Bronchial epithelial cell (primary cell): ENCODE data around the gene PKDCC. TPM values are rescaled to one million over a fixed set of nuclear protein-coding genes. Genes with fewer than 3 reads are reported as not detected.

Experiments used
- DNase-seq: peaks from one replicate; pipeline ENCODE4 v3.0.0-alpha.2; 2010; ENCODE audit warnings: low read depth
- FAIRE-seq: peaks from 2 replicates; lab custom pipeline; 2011; peaks lifted over from hg19 to GRCh38; lab: Jason Lieb, UNC
- H3K27me3 ChIP-seq: 2 replicates; pipeline ENCODE4 v1.5.1; 2011; ENCODE audit warnings: low read length; ENCODE audit not compliant: control insufficient read depth, insufficient read depth
- H3K36me3 ChIP-seq: 2 replicates; pipeline ENCODE4 v1.5.1; 2011; ENCODE audit warnings: low read length; ENCODE audit not compliant: control insufficient read depth, insufficient read depth
- H3K4me3 ChIP-seq: 2 replicates; pipeline ENCODE4 v1.5.1; 2011; ENCODE audit warnings: mild to moderate bottlenecking, low read depth, low read length, control low read depth
- CTCF ChIP-seq: IDR thresholded peaks from 2 replicates; pipeline ENCODE4 v1.5.1; 2011; ENCODE audit warnings: mild to moderate bottlenecking, moderate library complexity, low read length, control low read depth, inconsistent platforms; ENCODE audit not compliant: insufficient read depth, severe bottlenecking
- total RNA-seq: library from RNA; depleted of rRNA; stranded (reverse); fragments of >200 nt; gene quantifications from 2 replicates; pipeline ENCODE4 v1.2.1, GENCODE V29; 2014

The PKDCC gene
- total RNA-seq, 1 donor from 2014 or later, result 0.79 TPM

GRCh38 chr2:42044939-42045338 lies 2.9 kb upstream of the PKDCC start:
- Histone ChIP-seq H3K27me3 (peaks cover 20% of the 10 kb centered on the region), H3K36me3 (no peaks in the 10 kb centered on the region), H3K4me3 (no peak overlapping the region)
- DNase-seq (no peak), FAIRE-seq (no peak)
- TF ChIP-seq CTCF, result no peak

- H3K4me3 ChIP-seq, result no peak overlapping the region
- no peak for TF ChIP-seq CTCF
- H3K27me3 ChIP-seq, result peaks cover 20% of the 10 kb centered on the region
- FAIRE-seq, result no peak
- DNase-seq, result no peak
- H3K36me3 ChIP-seq, result no peaks in the 10 kb centered on the region
These were observed 2.5 kb upstream of the PKDCC start for GRCh38 chr2:42045352-42045751.

GRCh38 chr2:42045848-42046748 lies 1.7 kb upstream of the PKDCC start:
- FAIRE-seq (no peak), DNase-seq (no peak)
- H3K4me3 ChIP-seq, result no peak overlapping the region
- peaks cover 22% of the 10 kb centered on the region for H3K27me3 ChIP-seq
- no peak for TF ChIP-seq CTCF
- no peaks in the 10 kb centered on the region for H3K36me3 ChIP-seq

- Histone ChIP-seq H3K27me3 (peaks cover 24% of the 10 kb centered on the region), H3K4me3 (no peak overlapping the region), H3K36me3 (no peaks in the 10 kb centered on the region)
- no peak for TF ChIP-seq CTCF
- no peak for DNase-seq
- FAIRE-seq, result no peak
These were observed 868 bp upstream of the PKDCC start for GRCh38 chr2:42046819-42047487.

GRCh38 chr2:42048299-42049220 lies 739 bp downstream of the PKDCC start:
- DNase-seq, result no peak
- Histone ChIP-seq H3K36me3 (no peaks in the 10 kb centered on the region), H3K4me3 (peak overlapping the region; percentile 18), H3K27me3 (peaks cover 24% of the 10 kb centered on the region)
- TF ChIP-seq CTCF, result no peak
- no peak for FAIRE-seq
